H1 (cell line): ENCODE results near the gene PXDN. TPM values are rescaled to one million over a fixed set of nuclear protein-coding genes. Genes with fewer than 3 reads are reported as not detected.

ENCODE experiments used
- KDM1A ChIP-seq: fragments of 200-600, 300-600 bp; sonication (generic); IDR thresholded peaks from 2 replicates; pipeline ENCODE4 v1.7.1; 2016; ENCODE audit warnings: mild to moderate bottlenecking, low read length, borderline replicate concordance
- KDM4A ChIP-seq: IDR thresholded peaks from one replicate; pipeline ENCODE4 v1.7.1; 2012; ENCODE audit warnings: low read depth, mild to moderate bottlenecking, moderate library complexity, low read length, inconsistent platforms; ENCODE audit not compliant: severe bottlenecking
- RXRA ChIP-seq: IDR thresholded peaks from 2 replicates; pipeline ENCODE4 v1.6.1; 2011; ENCODE audit warnings: low read depth, mild to moderate bottlenecking, low read length, moderate library complexity; ENCODE audit not compliant: insufficient read depth
- SIN3A ChIP-seq, 2 experiments: IDR thresholded peaks in 1 of 2; conservative IDR thresholded peaks in 1 of 2; 2 replicates each; pipeline ENCODE4 v1.6.1; 2011 to 2012; ENCODE audit warnings: low read length in 2 of 2, improper control_type of control experiment in 1 of 2, low read depth in 1 of 2, mild to moderate bottlenecking in 1 of 2
- SIRT6 ChIP-seq: IDR thresholded peaks from one replicate; pipeline ENCODE4 v1.7.1; 2012; ENCODE audit warnings: low read length, inconsistent platforms
- TCF12 ChIP-seq: IDR thresholded peaks from 2 replicates; pipeline ENCODE4 v1.6.1; 2011; ENCODE audit warnings: low read depth, mild to moderate bottlenecking, low read length
- polyA plus RNA-seq, 7 experiments: library from polyadenylated mRNA; depleted of rRNA in 3 of 7; stranded (reverse) in 5 of 7; unstranded in 2 of 7; fragments of >200 nt in 5 of 7; fragments of 200-250 nt in 2 of 7; gene quantifications; 1 replicate in 5 of 7; 2 replicates in 1 of 7; 4 replicates in 1 of 7; pipeline versions ENCODE4 v1.2.1 to v1.2.3, GENCODE V29; 2011 to 2013; ENCODE audit warnings: missing spikeins in 2 of 7, mixed read lengths in 2 of 7
- total RNA-seq: library from RNA; stranded (reverse); fragmentation: NEBNext Ultra II Directional; extraction: Animal tissue kit (Norgen Biotek cat#: 25700); gene quantifications from 2 replicates; pipeline ENCODE4 v1.2.1, GENCODE V29; 2021
- TF ChIP-seq, protein P1 (sequence below): fragments of 300-600 bp; sonication (generic); IDR thresholded peaks from 2 replicates; pipeline ENCODE4 v1.7.1; 2012; ENCODE audit warnings: low read length, moderate library complexity, mild to moderate bottlenecking, inconsistent platforms; ENCODE audit not compliant: insufficient replicate concordance

The PXDN gene
- total and polyA plus RNA-seq, 2 of the 8 experiments (the other 6 are each of a cell fraction or from before 2014, with no cell fraction given): 104 to 141 TPM

DNA sequence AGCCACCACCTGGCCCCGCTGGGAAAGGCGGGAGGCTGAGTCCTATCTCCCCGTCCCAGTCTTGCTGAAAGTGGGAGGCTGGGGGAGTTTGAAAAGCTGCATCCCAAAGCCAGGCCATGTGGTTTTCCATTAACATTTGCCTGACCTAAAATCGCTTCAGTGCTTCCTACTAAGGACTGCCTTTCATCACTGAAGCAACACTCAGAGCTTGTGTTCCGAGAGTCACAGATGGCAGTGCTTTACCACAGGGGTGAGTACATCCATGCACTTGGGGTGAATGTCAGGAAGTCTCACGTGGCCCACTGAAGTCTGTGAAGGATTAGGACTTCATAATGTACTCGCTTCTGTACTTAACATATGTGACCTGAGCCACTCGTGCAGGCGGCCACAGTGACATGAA is 43.3 kb downstream of the PXDN start (continued):
- TF ChIP-seq KDM4A: no peak
- TF ChIP-seq, protein P1, sequence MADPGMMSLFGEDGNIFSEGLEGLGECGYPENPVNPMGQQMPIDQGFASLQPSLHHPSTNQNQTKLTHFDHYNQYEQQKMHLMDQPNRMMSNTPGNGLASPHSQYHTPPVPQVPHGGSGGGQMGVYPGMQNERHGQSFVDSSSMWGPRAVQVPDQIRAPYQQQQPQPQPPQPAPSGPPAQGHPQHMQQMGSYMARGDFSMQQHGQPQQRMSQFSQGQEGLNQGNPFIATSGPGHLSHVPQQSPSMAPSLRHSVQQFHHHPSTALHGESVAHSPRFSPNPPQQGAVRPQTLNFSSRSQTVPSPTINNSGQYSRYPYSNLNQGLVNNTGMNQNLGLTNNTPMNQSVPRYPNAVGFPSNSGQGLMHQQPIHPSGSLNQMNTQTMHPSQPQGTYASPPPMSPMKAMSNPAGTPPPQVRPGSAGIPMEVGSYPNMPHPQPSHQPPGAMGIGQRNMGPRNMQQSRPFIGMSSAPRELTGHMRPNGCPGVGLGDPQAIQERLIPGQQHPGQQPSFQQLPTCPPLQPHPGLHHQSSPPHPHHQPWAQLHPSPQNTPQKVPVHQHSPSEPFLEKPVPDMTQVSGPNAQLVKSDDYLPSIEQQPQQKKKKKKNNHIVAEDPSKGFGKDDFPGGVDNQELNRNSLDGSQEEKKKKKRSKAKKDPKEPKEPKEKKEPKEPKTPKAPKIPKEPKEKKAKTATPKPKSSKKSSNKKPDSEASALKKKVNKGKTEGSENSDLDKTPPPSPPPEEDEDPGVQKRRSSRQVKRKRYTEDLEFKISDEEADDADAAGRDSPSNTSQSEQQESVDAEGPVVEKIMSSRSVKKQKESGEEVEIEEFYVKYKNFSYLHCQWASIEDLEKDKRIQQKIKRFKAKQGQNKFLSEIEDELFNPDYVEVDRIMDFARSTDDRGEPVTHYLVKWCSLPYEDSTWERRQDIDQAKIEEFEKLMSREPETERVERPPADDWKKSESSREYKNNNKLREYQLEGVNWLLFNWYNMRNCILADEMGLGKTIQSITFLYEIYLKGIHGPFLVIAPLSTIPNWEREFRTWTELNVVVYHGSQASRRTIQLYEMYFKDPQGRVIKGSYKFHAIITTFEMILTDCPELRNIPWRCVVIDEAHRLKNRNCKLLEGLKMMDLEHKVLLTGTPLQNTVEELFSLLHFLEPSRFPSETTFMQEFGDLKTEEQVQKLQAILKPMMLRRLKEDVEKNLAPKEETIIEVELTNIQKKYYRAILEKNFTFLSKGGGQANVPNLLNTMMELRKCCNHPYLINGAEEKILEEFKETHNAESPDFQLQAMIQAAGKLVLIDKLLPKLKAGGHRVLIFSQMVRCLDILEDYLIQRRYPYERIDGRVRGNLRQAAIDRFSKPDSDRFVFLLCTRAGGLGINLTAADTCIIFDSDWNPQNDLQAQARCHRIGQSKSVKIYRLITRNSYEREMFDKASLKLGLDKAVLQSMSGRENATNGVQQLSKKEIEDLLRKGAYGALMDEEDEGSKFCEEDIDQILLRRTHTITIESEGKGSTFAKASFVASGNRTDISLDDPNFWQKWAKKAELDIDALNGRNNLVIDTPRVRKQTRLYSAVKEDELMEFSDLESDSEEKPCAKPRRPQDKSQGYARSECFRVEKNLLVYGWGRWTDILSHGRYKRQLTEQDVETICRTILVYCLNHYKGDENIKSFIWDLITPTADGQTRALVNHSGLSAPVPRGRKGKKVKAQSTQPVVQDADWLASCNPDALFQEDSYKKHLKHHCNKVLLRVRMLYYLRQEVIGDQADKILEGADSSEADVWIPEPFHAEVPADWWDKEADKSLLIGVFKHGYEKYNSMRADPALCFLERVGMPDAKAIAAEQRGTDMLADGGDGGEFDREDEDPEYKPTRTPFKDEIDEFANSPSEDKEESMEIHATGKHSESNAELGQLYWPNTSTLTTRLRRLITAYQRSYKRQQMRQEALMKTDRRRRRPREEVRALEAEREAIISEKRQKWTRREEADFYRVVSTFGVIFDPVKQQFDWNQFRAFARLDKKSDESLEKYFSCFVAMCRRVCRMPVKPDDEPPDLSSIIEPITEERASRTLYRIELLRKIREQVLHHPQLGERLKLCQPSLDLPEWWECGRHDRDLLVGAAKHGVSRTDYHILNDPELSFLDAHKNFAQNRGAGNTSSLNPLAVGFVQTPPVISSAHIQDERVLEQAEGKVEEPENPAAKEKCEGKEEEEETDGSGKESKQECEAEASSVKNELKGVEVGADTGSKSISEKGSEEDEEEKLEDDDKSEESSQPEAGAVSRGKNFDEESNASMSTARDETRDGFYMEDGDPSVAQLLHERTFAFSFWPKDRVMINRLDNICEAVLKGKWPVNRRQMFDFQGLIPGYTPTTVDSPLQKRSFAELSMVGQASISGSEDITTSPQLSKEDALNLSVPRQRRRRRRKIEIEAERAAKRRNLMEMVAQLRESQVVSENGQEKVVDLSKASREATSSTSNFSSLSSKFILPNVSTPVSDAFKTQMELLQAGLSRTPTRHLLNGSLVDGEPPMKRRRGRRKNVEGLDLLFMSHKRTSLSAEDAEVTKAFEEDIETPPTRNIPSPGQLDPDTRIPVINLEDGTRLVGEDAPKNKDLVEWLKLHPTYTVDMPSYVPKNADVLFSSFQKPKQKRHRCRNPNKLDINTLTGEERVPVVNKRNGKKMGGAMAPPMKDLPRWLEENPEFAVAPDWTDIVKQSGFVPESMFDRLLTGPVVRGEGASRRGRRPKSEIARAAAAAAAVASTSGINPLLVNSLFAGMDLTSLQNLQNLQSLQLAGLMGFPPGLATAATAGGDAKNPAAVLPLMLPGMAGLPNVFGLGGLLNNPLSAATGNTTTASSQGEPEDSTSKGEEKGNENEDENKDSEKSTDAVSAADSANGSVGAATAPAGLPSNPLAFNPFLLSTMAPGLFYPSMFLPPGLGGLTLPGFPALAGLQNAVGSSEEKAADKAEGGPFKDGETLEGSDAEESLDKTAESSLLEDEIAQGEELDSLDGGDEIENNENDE: no peak
- no peak for TF ChIP-seq KDM1A
- no peak for TF ChIP-seq TCF12
- no peak for TF ChIP-seq SIN3A (conservative IDR thresholded peaks at IDR 0.05 in 1 of 2, IDR thresholded peaks at IDR 0.05 in 1 of 2; ENCODE audit: low read depth in 1 of 2, low read length in 2 of 2)
- TF ChIP-seq SIRT6: no peak
- no peak for TF ChIP-seq RXRA
- TF ChIP-seq, all 59 proteins: peak for 0
